ENCODE measurements around the gene XCL1. TPM values are rescaled to one million over a fixed set of nuclear protein-coding genes. Genes with fewer than 3 reads are reported as not detected.
A peak's percentile ranks its signal among the peaks of the same experiment; 100 is the strongest.

The XCL1 gene
- total and polyA plus RNA-seq, 2 donors (not counting 1 experiment from before 2014, with no cell fraction given): not detected

DNA sequence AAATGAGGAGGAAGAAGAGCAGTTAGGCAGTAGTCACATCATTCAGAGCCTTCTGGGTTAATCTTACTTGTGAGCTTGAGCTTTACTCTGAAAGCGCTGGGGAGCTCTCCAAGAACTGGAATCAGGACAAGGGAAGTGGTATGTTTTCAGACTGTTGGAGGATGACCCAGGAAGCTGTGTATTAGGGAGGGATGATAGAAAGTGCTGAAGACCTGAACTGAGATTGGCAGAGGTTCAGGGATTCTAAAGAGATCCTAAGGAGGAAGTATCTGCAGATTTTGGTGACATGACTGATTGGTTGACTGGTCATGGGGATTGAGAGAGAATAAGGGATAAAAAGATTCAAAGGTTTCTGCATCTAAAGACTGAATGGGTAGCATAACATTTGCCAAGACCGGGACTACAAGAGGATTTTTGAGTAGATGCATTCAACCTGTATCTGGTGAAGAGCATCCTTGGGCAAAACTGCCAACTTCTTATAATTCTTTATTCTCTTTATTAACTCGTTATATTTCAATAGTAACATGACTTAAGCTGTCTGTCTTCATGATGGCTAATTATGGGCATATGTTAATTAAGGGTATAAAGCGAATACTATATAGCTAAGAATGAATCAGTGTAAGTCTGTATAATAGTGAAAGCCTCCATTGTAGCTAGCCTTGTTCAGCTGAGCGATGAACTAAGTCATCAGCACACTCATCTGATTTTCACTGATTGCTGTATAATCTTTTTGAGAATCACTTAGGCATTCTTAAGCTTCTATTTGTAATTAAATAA, 41.8 kb downstream of the XCL1 start:
- no peak overlapping the region for H3K27ac ChIP-seq (ENCODE audit: insufficient read depth, low read length)
- no peak overlapping the region for H3K4me2 ChIP-seq (ENCODE audit: extremely low read depth, insufficient read depth, low read length)
- H4K20me1 ChIP-seq (ENCODE audit: control insufficient read depth, extremely low read depth, insufficient read depth, low read length): no peaks in the 10 kb centered on the region
- no peak for DNase-seq (ENCODE audit: low read depth in 2 of 2)
- no peaks in the 10 kb centered on the region for H3K9me3 ChIP-seq (ENCODE audit: control insufficient read depth, insufficient read depth, low read depth, low read length)
- no peaks in the 10 kb centered on the region for H3K36me3 ChIP-seq (ENCODE audit: control insufficient read depth, insufficient read depth, low read length)
- H3K79me2 ChIP-seq (ENCODE audit: control insufficient read depth, insufficient read depth, low read length): no peaks in the 10 kb centered on the region
- TF ChIP-seq CTCF (conservative IDR thresholded peaks at IDR 0.05 in 1 of 2, IDR thresholded peaks at IDR 0.05 in 1 of 2; ENCODE audit: low read depth in 1 of 2, low read length in 2 of 2) (no peak), EZH2 (IDR thresholded peaks at IDR 0.05; ENCODE audit: low read length, missing control alignments) (no peak)
- H3K4me1 ChIP-seq (ENCODE audit: control insufficient read depth, extremely low read depth, insufficient read depth, low read length): no peaks in the 10 kb centered on the region
- no peak overlapping the region for H2AFZ ChIP-seq (ENCODE audit: low read length)
- H3K9ac ChIP-seq (ENCODE audit: insufficient read depth, low read length): no peak overlapping the region
- no peak overlapping the region for H3K4me3 ChIP-seq (replicated peaks in 1 of 4; ENCODE audit: control extremely low read depth in 1 of 4, insufficient read depth in 1 of 4, low read depth in 3 of 4, low read length in 4 of 4)
- no peaks in the 10 kb centered on the region for H3K27me3 ChIP-seq (ENCODE audit: control insufficient read depth, insufficient read depth, low read length)

DNA sequence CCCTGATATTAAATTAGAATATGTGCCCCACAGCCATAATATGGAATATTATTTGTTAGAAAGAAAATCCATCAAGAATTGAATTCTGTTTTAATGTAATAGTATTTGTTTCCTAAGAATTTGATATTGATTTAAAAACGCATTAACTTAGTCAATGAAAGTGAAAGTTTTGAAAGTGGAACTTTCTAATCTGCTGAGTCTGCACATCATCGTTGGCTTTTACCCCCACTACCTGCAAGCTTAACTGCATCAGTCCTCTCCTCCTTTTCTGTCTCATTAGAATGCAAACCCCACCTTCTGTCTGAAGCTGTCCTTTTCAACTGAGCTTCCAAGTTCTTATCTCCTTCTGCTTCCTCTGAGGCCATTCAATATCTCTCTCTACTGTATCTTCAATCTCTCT, 42.5 kb downstream of the XCL1 start:
- Histone ChIP-seq H3K27ac (ENCODE audit: insufficient read depth, low read length) (no peak overlapping the region), H3K4me1 (ENCODE audit: control insufficient read depth, extremely low read depth, insufficient read depth, low read length) (no peaks in the 10 kb centered on the region), H3K9me3 (ENCODE audit: control insufficient read depth, insufficient read depth, low read depth, low read length) (no peaks in the 10 kb centered on the region), H2AFZ (ENCODE audit: low read length) (no peak overlapping the region), H3K4me2 (ENCODE audit: extremely low read depth, insufficient read depth, low read length) (no peak overlapping the region), H3K4me3 (replicated peaks in 1 of 4; ENCODE audit: control extremely low read depth in 1 of 4, insufficient read depth in 1 of 4, low read depth in 3 of 4, low read length in 4 of 4) (no peak overlapping the region), H4K20me1 (ENCODE audit: control insufficient read depth, extremely low read depth, insufficient read depth, low read length) (no peaks in the 10 kb centered on the region), H3K36me3 (ENCODE audit: control insufficient read depth, insufficient read depth, low read length) (no peaks in the 10 kb centered on the region), H3K27me3 (ENCODE audit: control insufficient read depth, insufficient read depth, low read length) (no peaks in the 10 kb centered on the region), H3K9ac (ENCODE audit: insufficient read depth, low read length) (no peak overlapping the region), H3K79me2 (ENCODE audit: control insufficient read depth, insufficient read depth, low read length) (no peaks in the 10 kb centered on the region)
- TF ChIP-seq CTCF (conservative IDR thresholded peaks at IDR 0.05 in 1 of 2, IDR thresholded peaks at IDR 0.05 in 1 of 2; ENCODE audit: low read depth in 1 of 2, low read length in 2 of 2): no peak
- TF ChIP-seq EZH2 (IDR thresholded peaks at IDR 0.05; ENCODE audit: low read length, missing control alignments): no peak
- DNase-seq (ENCODE audit: low read depth in 2 of 2): no peak

DNA sequence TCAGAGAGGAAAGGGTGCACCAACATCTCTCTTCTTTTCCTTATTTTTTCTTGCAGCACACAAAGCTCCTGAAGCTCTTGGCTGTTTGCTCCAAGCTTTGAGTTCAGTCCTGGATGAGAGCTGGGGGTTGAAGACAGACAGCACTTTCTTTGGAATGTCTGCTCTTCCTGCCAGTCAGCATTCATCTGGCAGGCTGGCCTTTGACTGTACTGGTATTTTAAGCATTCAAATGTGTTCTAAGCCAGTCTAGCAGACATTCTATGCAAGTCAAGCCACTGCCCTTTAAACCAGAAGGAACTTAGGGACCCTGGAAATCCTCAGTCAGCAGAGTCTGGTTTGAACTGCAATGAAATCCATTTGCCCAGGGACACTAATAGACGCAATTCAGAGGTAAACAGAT, 45.0 kb downstream of the XCL1 start:
- Histone ChIP-seq H3K4me3 (replicated peaks in 1 of 4; ENCODE audit: control extremely low read depth in 1 of 4, insufficient read depth in 1 of 4, low read depth in 3 of 4, low read length in 4 of 4) (no peak overlapping the region), H3K9ac (ENCODE audit: insufficient read depth, low read length) (no peak overlapping the region), H3K27me3 (ENCODE audit: control insufficient read depth, insufficient read depth, low read length) (no peaks in the 10 kb centered on the region), H3K9me3 (ENCODE audit: control insufficient read depth, insufficient read depth, low read depth, low read length) (no peaks in the 10 kb centered on the region), H3K4me2 (ENCODE audit: extremely low read depth, insufficient read depth, low read length) (no peak overlapping the region), H3K27ac (ENCODE audit: insufficient read depth, low read length) (no peak overlapping the region), H2AFZ (ENCODE audit: low read length) (no peak overlapping the region), H4K20me1 (ENCODE audit: control insufficient read depth, extremely low read depth, insufficient read depth, low read length) (no peaks in the 10 kb centered on the region), H3K79me2 (ENCODE audit: control insufficient read depth, insufficient read depth, low read length) (no peaks in the 10 kb centered on the region), H3K36me3 (ENCODE audit: control insufficient read depth, insufficient read depth, low read length) (no peaks in the 10 kb centered on the region), H3K4me1 (ENCODE audit: control insufficient read depth, extremely low read depth, insufficient read depth, low read length) (no peaks in the 10 kb centered on the region)
- peak in 1 of 2 donors; percentile 79 for DNase-seq (ENCODE audit: low read depth in 2 of 2)
- TF ChIP-seq EZH2 (IDR thresholded peaks at IDR 0.05; ENCODE audit: low read length, missing control alignments) (no peak), CTCF (conservative IDR thresholded peaks at IDR 0.05 in 1 of 2, IDR thresholded peaks at IDR 0.05 in 1 of 2; ENCODE audit: low read depth in 1 of 2, low read length in 2 of 2) (no peak)

Data from fibroblast of lung (primary cell).